HG03039 (cell line): ENCODE measurements around the gene PNMT.
"Not testable (repeated sequence)": the region's sequence is repeated elsewhere in the genome, so short reads cannot be mapped to it uniquely, and the experiment has no call there.

Experiments
- ATAC-seq: cut with Tn5 transposase; IDR thresholded peaks from one replicate; pipeline ENCODE4 v1.9.1; 2021; ENCODE audit warnings: mild to moderate bottlenecking, moderate library complexity; ENCODE audit not compliant: unreplicated experiment

The PNMT gene

DNA sequence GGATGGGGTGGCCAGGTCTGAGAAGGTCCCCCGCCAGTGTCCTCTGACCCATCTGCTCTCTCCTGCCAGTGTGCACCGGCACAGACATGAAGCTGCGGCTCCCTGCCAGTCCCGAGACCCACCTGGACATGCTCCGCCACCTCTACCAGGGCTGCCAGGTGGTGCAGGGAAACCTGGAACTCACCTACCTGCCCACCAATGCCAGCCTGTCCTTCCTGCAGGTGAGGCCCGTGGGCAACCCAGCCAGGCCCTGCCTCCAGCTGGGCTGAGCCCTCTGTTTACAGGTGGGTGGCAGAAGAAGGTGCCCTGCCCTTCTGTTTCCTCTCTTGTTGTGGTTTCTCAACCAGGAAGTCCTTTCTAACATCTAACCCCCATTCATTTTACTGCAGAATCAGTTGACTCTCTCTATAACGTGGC lies 38.7 kb downstream of the PNMT start:
- no peak for ATAC-seq

DNA sequence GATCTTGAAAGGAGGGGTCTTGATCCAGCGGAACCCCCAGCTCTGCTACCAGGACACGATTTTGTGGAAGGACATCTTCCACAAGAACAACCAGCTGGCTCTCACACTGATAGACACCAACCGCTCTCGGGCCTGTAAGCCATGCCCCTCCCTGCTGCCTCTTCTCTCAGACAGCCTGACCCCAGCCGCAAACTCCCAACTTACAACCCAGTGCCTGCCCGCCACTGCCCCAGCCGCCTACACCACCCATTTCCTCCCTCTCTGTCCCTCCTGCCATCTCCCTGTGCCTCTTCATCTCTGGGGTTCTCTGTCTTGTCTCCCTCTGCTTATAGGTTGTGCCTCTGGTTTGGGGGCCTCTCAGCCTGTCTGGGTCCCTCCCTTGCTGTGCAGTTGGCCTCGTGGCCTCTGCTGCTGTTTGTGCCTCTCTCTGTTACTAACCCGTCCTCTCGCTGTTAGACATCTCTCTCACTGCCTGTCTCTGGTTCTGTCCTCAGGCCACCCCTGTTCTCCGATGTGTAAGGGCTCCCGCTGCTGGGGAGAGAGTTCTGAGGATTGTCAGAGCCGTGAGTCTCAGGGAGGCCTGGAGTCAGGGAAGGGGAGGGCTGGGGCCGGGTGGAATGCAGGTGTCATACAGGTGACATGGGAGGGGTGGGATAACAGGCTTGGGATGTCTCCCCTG lies 41.2 kb downstream of the PNMT start:
- no peak for ATAC-seq

DNA sequence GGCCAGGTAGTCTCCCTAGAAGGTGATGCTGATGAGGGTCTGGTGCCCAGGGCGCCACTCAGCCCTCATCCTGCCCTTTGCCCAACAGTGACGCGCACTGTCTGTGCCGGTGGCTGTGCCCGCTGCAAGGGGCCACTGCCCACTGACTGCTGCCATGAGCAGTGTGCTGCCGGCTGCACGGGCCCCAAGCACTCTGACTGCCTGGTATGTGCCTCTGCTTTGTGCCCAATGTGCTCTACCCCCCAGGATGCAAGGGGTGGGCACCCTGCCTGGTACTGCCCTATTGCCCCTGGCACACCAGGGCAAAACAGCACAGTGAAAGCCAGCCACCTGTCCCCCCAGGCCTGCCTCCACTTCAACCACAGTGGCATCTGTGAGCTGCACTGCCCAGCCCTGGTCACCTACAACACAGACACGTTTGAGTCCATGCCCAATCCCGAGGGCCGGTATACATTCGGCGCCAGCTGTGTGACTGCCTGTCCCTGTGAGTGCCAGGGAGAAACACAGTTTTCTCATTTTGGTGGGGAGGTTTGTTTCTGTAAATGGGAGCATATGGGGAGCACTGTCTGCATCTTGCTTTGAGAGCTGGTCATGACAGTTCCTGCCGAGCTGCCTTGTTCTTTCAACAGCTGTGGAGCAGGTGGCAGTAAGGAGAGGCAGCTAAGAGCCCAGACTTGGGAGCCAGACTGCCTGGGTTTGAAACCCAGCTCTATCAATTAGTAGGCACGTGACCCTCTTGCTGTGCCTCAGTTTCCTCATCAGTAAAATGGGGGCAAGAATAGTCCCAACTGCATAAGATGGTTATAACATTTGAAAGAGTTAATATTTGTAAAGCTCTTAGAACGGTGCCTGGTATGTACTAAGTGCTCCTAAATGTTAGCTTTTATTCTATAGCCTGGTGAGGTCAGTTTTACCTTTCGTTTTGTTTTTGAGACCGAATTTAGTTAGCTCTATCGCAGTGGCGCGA lies 42.0 kb downstream of the PNMT start:
- no peak for ATAC-seq

DNA sequence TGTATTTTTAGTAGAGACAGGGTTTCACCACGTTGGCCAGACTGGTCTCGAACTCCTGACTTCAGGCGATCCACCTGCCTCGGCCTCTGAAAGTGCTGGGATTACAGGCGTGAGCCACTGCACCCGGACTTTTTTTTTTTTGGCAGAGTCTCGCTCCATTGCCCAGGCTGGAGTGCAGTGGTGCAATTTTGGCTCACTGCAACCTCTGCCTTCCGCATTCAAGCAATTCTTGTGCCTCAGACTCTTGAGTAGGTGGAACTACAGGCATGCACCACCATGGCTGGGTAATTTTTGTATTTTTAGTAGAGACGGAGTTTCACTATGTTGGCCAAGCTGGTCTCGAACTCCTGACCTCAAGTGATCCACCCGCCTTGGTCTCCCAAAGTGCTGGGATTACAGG lies 42.8 kb downstream of the PNMT start:
- ATAC-seq = not testable (repeated sequence)

DNA sequence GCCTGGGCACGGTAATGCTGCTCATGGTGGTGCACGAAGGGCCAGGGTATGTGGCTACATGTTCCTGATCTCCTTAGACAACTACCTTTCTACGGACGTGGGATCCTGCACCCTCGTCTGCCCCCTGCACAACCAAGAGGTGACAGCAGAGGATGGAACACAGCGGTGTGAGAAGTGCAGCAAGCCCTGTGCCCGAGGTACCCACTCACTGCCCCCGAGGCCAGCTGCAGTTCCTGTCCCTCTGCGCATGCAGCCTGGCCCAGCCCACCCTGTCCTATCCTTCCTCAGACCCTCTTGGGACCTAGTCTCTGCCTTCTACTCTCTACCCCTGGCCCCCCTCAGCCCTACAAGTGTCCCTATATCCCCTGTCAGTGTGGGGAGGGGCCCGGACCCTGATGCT lies 43.6 kb downstream of the PNMT start:
- ATAC-seq = no peak

DNA sequence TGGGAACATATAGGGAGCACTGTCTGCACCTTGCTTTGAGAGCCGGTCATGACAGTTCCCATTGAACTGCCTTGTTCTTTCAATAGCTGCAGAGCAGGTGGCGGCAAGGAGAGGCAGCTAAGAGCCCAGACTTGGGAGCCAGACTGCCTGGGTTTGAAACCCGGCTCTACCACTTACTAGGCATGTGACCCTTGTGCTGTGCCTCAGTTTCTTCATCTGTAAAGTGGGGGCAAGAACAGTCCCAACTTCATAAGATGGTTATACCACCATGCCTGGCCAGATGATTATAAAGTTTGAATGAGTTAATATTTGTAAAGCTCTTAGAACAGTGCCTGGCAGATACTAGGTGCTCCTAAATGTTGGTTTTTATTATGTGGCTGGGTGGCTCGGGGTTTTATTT lies 46.0 kb downstream of the PNMT start:
- ATAC-seq = no peak

DNA sequence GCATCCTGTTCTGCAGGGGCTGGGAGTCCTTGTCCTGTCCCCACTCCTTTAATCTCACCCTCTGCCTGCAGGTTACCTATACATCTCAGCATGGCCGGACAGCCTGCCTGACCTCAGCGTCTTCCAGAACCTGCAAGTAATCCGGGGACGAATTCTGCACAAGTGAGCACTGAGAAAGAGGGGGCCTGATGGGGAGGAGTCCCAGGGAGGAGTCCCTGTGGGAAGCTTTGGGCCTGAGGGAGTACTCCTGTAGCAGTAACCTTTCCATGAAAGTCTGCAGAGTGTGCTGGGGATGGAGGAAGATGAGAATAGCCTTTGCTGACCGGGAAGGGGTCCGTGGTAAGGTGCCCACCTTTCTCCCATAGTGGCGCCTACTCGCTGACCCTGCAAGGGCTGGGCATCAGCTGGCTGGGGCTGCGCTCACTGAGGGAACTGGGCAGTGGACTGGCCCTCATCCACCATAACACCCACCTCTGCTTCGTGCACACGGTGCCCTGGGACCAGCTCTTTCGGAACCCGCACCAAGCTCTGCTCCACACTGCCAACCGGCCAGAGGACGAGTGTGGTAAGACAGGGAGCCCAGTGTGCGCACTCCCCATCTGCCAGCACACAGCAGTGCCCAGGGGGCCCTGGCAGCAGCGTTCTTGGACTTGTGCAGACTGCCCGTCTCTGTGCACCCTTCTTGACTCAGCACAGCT lies 47.3 kb downstream of the PNMT start:
- ATAC-seq = no peak

DNA sequence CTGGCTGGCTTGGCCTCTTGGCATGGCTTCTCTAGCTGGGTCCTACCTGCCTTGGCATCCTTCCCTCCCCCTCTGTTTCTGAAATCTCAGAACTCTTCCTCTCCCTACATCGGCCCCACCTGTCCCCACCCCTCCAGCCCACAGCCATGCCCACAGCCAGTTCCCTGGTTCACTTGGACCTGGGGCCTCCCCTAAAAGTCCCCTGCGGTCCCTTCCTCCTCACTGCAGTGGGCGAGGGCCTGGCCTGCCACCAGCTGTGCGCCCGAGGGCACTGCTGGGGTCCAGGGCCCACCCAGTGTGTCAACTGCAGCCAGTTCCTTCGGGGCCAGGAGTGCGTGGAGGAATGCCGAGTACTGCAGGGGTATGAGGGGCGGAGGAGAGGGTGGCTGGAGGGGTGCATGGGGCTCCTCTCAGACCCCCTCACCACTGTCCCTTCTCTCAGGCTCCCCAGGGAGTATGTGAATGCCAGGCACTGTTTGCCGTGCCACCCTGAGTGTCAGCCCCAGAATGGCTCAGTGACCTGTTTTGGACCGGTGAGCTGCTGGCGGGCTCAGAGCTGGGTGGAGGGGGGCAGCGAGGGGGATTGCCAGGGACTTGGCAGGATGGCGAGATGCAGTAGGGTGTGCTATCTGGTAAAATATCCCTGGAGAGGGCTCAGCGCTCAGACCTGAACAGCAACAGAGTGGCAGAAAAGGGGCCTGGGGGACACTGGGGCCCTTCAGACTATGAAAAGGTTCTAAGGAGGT lies 48.0 kb downstream of the PNMT start:
- no peak for ATAC-seq

DNA sequence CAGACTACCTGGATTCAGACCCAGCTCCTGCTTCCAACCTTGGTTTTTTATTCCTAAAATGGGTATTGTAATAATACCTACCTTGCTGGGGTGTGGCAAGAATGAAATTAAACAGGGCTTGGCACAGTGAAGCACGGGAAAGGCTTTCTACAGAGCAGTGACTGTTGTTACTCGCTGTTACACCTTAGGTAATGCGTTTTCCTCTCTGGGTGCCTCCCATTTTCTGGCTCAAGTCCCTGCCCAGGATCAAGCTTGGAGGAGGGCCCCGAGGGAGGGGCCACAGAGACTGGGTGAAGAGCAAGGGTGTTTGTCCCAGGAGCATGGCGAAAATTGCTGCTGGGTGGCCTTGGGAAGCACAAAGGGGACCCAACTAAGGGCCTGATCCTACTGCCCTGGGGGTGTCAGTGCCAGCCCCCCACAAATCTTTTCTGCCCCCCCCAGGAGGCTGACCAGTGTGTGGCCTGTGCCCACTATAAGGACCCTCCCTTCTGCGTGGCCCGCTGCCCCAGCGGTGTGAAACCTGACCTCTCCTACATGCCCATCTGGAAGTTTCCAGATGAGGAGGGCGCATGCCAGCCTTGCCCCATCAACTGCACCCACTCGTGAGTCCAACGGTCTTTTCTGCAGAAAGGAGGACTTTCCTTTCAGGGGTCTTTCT lies 48.8 kb downstream of the PNMT start:
- ATAC-seq = no peak

DNA sequence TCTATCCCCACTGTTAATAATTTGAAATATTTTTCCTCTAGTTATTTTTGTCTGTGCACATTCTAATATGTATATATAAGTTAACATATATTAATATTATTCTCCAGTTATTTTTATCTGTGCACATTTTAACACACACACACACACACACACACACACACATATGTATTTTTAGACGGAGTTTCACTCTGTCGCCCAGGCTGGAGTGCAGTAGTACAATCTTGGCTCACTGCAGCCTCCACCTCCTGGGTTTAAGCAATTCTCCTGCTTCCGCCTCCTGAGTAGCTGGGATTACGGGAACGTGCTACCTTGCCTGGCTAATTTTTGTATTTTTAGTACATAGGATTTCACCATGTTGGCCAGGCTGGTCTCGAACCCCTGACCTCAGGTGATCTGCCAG lies 49.4 kb downstream of the PNMT start:
- no peak for ATAC-seq

DNA sequence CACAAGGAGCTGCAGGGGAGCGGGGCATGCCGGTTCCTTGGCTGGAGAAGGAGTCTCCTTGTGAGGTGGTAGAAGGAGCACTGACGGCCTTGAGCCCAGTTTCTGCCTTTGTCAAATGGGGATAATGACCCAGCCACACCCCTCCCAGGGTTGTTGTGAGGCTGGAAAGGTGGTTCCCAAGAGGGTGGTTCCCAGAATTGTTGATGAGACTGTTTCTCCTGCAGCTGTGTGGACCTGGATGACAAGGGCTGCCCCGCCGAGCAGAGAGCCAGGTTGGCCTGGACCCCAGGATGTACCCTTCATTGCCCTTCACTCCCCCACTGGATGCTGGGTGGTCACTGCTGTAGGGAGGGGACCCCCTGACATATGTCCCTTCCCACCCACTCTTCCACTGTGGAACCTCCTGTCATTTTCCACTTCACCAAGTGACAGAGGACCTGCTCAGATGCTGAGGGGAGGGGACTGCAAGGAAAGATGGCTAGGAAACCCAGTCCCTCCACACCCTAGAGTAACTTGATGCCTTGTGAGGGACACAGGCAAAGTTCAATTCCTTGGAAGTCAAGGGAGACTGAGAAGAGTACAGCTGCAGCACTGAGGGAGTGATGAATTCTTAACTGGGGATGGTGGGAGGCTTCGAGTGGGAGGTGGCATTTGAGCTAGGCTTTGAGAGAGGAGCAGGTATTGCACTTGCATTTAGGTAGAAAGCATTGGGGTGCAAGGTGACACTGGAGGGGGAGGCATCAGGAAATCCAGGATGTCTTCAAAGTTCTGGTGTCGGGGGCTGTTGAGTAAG lies 51.5 kb downstream of the PNMT start:
- ATAC-seq = no peak
